HG02852 (cell line): Measurements from ENCODE around the gene PRPSAP1.

Experiments
- ATAC-seq: cut with Tn5 transposase; IDR thresholded peaks from one replicate; pipeline ENCODE4 v1.9.1; 2021; ENCODE audit warnings: mild to moderate bottlenecking, moderate library complexity; ENCODE audit not compliant: unreplicated experiment

The PRPSAP1 gene

GRCh38 chr17:76267051-76267576 lies 86.6 kb downstream of the PRPSAP1 start:
- ATAC-seq = no peak

DNA sequence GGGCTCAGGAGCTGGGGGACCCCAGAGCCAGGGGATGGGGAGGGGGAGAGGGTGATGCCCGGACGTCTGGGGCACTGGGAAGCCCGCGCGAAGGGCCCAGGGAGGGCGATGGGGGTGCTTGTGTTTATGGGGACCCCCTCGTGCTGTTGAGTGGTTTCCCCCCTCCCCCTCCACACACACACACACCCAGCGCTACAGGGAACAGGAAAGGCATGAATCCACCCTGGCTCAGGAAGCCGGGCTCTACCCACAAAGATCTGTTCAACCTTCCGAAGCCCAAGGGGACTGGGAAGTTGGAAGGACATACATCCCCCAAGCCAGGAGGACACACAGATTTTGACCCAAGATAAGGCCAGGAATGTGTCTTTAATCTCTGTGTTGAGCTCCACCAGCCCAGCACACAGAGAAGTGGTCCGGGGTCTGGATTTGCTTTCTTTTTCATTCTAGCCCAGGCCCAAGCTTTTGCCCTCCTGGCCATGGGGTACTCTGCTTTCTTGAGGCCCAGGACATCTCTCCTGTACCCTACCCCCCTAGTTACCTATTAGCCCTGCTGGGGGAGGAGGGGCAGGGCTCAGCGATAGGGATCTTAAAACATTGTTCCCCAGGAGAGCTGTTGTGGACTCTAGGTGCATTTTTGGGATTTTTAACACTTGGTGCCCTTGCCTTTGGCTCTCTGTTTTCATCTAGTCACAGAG lies 87.3 kb downstream of the PRPSAP1 start:
- no peak for ATAC-seq

- no peak for ATAC-seq
Observed at GRCh38 chr17:76265624-76266243, 88.0 kb downstream of the PRPSAP1 start.

GRCh38 chr17:76264755-76265623 lies 88.7 kb downstream of the PRPSAP1 start, which contains the start of gene UBALD2:
Gene UBALD2, plus strand, starts transcription at chr17:76265348. Its CDS starts 158 bp downstream, at chr17:76265506.
- peak; percentile 79 for ATAC-seq

DNA sequence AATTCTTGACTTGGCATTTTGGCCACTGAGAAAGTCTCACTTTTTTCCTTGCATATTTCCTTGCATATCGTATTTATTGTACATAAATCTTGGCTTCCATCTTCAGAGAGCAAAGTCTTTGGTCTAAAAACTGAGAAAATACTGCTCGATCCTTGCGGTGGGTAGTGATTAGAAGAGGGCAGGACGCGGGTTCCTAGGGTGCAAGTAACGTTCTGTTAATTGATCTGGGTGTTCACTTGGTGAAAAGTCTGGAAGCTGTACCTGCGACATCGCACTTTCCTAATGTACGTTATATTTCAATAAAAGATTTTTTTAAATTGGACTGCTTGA lies 89.3 kb downstream of the PRPSAP1 start:
- no peak for ATAC-seq

DNA sequence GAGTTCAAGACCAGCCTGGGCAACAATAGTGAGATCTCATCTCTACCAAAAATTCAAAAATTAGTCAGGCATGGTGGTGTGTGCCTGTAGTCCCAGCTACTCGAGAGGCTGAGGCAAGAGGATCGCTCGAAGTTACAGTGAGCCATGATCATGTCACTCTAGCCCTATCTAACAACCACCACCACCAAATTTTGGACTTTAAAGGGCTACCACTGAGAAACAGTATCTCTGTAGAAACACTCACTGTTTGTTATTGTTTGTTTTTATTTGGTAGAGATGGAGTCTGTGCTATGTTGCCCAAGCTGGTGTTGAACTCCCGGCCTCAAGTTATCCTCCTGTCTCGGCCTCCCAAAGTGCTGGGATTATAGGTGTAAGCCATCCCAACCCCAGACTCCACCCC lies 89.8 kb downstream of the PRPSAP1 start:
- no peak for ATAC-seq

DNA sequence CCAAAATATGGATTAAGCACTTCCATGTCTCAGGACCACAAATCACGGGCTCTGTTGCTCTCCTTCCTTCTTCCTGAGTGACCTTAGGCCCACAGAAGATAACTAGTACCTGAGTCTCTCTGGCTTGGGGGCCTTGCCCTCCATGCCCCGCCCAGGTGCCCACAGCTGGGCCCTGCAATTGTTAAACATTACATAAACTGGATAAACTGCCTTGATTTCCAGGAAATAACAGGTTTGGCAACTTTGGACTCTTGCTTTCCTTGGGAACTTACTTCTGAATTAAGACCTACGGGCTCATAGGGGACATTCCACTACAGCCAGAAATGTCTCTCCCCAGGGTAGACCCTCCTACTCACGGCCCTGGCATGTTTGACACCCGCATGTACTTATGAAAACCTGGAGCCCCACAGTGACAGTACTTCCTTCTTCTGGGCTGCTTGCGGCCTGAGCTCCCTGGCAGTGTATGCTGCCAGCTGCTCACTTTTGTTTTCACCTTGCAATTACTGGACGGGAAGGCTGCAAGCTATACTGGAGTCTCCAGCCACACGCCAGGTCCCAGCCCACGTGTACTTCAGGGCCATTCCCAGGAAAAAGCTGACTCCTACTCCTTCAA lies 90.9 kb downstream of the PRPSAP1 start:
- no peak for ATAC-seq

- no peak for ATAC-seq
Observed at GRCh38 chr17:76261421-76262215, 92.1 kb downstream of the PRPSAP1 start.

- no peak for ATAC-seq
Observed at GRCh38 chr17:76260669-76261068, 93.0 kb downstream of the PRPSAP1 start.

GRCh38 chr17:76260220-76260619 lies 93.5 kb downstream of the PRPSAP1 start:
- ATAC-seq = no peak
